HL-60 (cell line): ENCODE results near the gene TAPT1.

Source experiments
- DNase-seq, 2 experiments: peaks; one replicate each; pipeline ENCODE4 v3.0.0-alpha.2; 2010 to 2020; ENCODE audit warnings: low read depth in 1 of 2, low spot score in 1 of 2
- H3K27ac ChIP-seq: fragments of 250-450 bp; sonication (Bioruptor Pico); replicated peaks from 2 replicates; pipeline ENCODE4 v1.5.1; 2020; ENCODE audit warnings: mild to moderate bottlenecking, moderate library complexity
- H3K27me3 ChIP-seq: fragments of 250-450 bp; sonication (Bioruptor Pico); 2 replicates; pipeline ENCODE4 v1.5.1; 2021; ENCODE audit warnings: mild to moderate bottlenecking, moderate library complexity; ENCODE audit not compliant: insufficient read depth, poor library complexity, severe bottlenecking
- H3K4me3 ChIP-seq: replicated peaks from 2 replicates; pipeline ENCODE4 v1.5.1; 2011; ENCODE audit warnings: mild to moderate bottlenecking, control low read depth, low read length; ENCODE audit not compliant: insufficient read depth
- CTCF ChIP-seq: IDR thresholded peaks from one replicate; pipeline ENCODE4 v1.5.1; 2011; ENCODE audit warnings: low read length, control low read depth, inconsistent platforms; ENCODE audit not compliant: insufficient read depth
- GABPA ChIP-seq: IDR thresholded peaks from 2 replicates; pipeline ENCODE4 v1.6.1; 2012; ENCODE audit warnings: low read depth
- POLR2AphosphoS5 ChIP-seq: IDR thresholded peaks from 2 replicates; pipeline ENCODE4 v1.6.1; 2012; ENCODE audit warnings: low read depth
- REST ChIP-seq: IDR thresholded peaks from 2 replicates; pipeline ENCODE4 v1.6.1; 2012; ENCODE audit warnings: low read depth; ENCODE audit not compliant: insufficient replicate concordance
- SPI1 ChIP-seq: IDR thresholded peaks from 2 replicates; pipeline ENCODE4 v1.6.1; 2012; ENCODE audit warnings: low read depth, mild to moderate bottlenecking, borderline replicate concordance

The TAPT1 gene

GRCh38 chr4:16117164-16117563 lies 109.1 kb downstream of the TAPT1 start:
- Histone ChIP-seq H3K27me3 (no peaks in the 10 kb centered on the region), H3K4me3 (no peak overlapping the region), H3K27ac (no peak overlapping the region)
- TF ChIP-seq SPI1 = no peak
- no peak for TF ChIP-seq REST
- no peak for TF ChIP-seq POLR2AphosphoS5
- TF ChIP-seq CTCF = no peak
- TF ChIP-seq GABPA = no peak
- DNase-seq = no peak

GRCh38 chr4:16116493-16116990 lies 109.7 kb downstream of the TAPT1 start:
- H3K27me3 ChIP-seq = no peaks in the 10 kb centered on the region

More at GRCh38 chr4:16116493-16116990, 109.7 kb downstream of the TAPT1 start:
- TF ChIP-seq GABPA (no peak), REST (no peak), CTCF (no peak), SPI1 (no peak), POLR2AphosphoS5 (no peak)
- DNase-seq = no peak
- H3K27ac ChIP-seq = no peak overlapping the region
- H3K4me3 ChIP-seq = no peak overlapping the region
